Measurements from ENCODE around the gene SNX18. TPM values are rescaled to one million over a fixed set of nuclear protein-coding genes. Genes with fewer than 3 reads are reported as not detected.

The SNX18 gene, protein sequence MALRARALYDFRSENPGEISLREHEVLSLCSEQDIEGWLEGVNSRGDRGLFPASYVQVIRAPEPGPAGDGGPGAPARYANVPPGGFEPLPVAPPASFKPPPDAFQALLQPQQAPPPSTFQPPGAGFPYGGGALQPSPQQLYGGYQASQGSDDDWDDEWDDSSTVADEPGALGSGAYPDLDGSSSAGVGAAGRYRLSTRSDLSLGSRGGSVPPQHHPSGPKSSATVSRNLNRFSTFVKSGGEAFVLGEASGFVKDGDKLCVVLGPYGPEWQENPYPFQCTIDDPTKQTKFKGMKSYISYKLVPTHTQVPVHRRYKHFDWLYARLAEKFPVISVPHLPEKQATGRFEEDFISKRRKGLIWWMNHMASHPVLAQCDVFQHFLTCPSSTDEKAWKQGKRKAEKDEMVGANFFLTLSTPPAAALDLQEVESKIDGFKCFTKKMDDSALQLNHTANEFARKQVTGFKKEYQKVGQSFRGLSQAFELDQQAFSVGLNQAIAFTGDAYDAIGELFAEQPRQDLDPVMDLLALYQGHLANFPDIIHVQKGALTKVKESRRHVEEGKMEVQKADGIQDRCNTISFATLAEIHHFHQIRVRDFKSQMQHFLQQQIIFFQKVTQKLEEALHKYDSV
- total RNA-seq (10 to 100 TPM; 13.7 to 35.7 (median 31.1) TPM), total RNA-seq (12.0 to 122 (median 31.8) reads per million in 29 experiments)
- 17.6 TPM for total RNA-seq (2013)

DNA sequence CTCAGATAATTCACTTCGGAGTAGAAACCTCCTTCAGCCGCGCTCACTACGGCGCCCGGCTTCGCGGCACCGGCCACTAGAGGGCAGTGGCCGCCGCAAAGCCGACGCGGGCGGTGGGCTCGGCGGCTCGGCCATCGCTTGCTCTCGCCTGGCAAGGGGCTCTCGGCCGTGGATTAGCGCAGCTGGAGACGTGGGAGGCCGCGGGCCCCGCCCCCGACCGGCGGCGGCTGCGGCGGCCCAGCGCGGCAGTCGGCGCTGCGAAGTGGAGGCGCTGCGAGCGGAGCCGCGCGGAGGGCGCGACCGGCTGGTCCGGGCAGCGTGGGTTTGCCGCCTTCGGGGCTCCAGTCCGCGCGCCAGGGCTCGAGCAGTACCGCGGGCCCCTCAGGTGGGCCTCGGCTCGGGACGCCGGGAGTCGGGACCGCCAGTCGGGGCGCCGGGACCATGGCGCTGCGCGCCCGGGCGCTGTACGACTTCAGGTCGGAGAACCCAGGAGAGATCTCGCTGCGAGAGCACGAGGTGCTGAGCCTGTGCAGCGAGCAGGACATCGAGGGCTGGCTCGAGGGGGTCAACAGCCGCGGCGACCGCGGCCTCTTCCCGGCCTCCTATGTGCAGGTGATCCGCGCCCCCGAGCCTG lies at the start of gene SNX18:
Gene SNX18 (plus strand): TSS at position 248 of the 634 bp plus-strand sequence. CDS start 194 bp downstream, at position 442.
- no peaks in the 10 kb centered on the region for H3K9me3 Mint-ChIP-seq
- H3K4me1 Mint-ChIP-seq: peaks cover 30 to 51% (median 42%) of the 10 kb centered on the region in 3 donors
- peak; percentile 92 to 93 (median 92) for ATAC-seq (replicated peaks in 1 of 4)
- POLR2A ChIA-PET: interaction anchor here in 1 of 2 donors (0.8 to 1.1 kb wide), 2 partner anchors 207 to 350 kb away, joined by 3 read pairs; partner anchors contain the start of gene ARL15
- under 1% methylated on average over 88 of the region's 88 CpGs for WGBS (ENCODE audit: insufficient coverage)
- Histone ChIP-seq H3K4me3 (ENCODE audit: control insufficient read depth in 1 of 2, extremely low read depth in 1 of 2, low read length in 1 of 2) (peak within 1 kb of the TSS; percentile 64 to 84), H3K4me1 (ENCODE audit: control insufficient read depth in 1 of 2, extremely low read depth in 1 of 2, insufficient read depth in 2 of 2, low read length in 2 of 2) (peaks cover 31 to 33% of the 10 kb centered on the region in 2 experiments), H3K36me3 (ENCODE audit: control insufficient read depth in 2 of 2, extremely low read depth in 1 of 2, insufficient read depth in 1 of 2, low read length in 1 of 2) (no peaks in the 10 kb centered on the region), H3K27me3 (replicated peaks in 1 of 2; ENCODE audit: control insufficient read depth in 2 of 2, extremely low read depth in 1 of 2, insufficient read depth in 2 of 2, low read length in 1 of 2) (no peaks in the 10 kb centered on the region), H3K9me3 (no peaks in the 10 kb centered on the region), H3K27ac (ENCODE audit: low read length) (no peak within 1 kb of the TSS)
- peak within 1 kb of the TSS; percentile 21 to 22 for H3K27ac Mint-ChIP-seq
- CTCF ChIA-PET: interaction anchor here (0.5 to 5.6 kb wide), 20 partner anchors 20 to 1574 kb away, joined by 3 to 91 read pairs (median 4); partner anchors contain the start of genes GPX8 (in 2 of the 2), ARL15 (in 1 of the 2), DHX29 (in 1 of the 2) and MTREX (in 1 of the 2)
- peaks cover 5% of the 10 kb centered on the region for H3K36me3 Mint-ChIP-seq
- DNase-seq: peak; percentile 80 to 96 (median 91)
- H3K27me3 Mint-ChIP-seq: no peaks in the 10 kb centered on the region
- H3K4me3 Mint-ChIP-seq: peak within 1 kb of the TSS; percentile 79 to 85 (median 81)

DNA sequence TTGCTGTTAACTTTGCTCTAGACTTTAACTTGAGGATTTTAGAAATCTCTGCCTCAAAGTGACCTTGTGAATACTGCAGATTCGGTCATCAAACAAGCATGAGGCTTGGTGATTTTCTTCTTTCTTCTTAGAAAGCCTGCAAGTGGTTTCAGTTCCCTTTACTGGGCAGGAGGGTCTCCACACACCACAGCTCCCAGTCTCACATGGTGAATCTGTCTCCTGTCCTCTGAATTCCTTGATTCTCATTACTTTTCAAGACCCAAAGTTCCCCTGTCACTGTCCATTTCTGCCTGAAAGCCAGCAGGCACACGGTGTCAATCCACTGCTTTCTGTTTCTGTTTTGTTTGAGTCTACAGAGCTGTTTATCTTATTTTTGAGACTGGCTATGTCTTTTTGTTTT lies 47.9 kb upstream of the SNX18 start:
- H3K9me3 Mint-ChIP-seq: peaks cover 0 to 5% (median 0%) of the 10 kb centered on the region in 3 donors
- peaks cover 5 to 9% of the 10 kb centered on the region in 2 donors for H3K27me3 Mint-ChIP-seq
- WGBS (ENCODE audit: insufficient coverage): 80% methylated on average over 1 of the region's 2 CpGs
- no peak for ATAC-seq (replicated peaks in 1 of 4)
- no peak overlapping the region for H3K27ac Mint-ChIP-seq
- DNase-seq: no peak
- ChIA-PET CTCF (interaction anchor here in 1 of 2 donors (2.8 kb wide), 1 partner anchor 20 kb away, joined by 9 read pairs; no protein-coding TSS in a partner anchor), POLR2A (no interaction called here)
- H3K4me1 ChIP-seq (ENCODE audit: control insufficient read depth in 1 of 2, extremely low read depth in 1 of 2, insufficient read depth in 2 of 2, low read length in 2 of 2): no peaks in the 10 kb centered on the region
- no peaks in the 10 kb centered on the region for H3K36me3 ChIP-seq (ENCODE audit: control insufficient read depth in 2 of 2, extremely low read depth in 1 of 2, insufficient read depth in 1 of 2, low read length in 1 of 2)
- H3K36me3 Mint-ChIP-seq: peaks cover 3% of the 10 kb centered on the region
- no peak overlapping the region for H3K27ac ChIP-seq (ENCODE audit: low read length)
- no peaks in the 10 kb centered on the region for H3K9me3 ChIP-seq
- no peak overlapping the region for H3K4me3 ChIP-seq (ENCODE audit: control insufficient read depth in 1 of 2, extremely low read depth in 1 of 2, low read length in 1 of 2)
- H3K27me3 ChIP-seq (replicated peaks in 1 of 2; ENCODE audit: control insufficient read depth in 2 of 2, extremely low read depth in 1 of 2, insufficient read depth in 2 of 2, low read length in 1 of 2): peaks cover 0 to 9% of the 10 kb centered on the region in 2 experiments
- peaks cover 7 to 10% (median 9%) of the 10 kb centered on the region in 3 donors for H3K4me1 Mint-ChIP-seq
- H3K4me3 Mint-ChIP-seq: peak overlapping the region in 2 of 3 donors; percentile 13 to 24

DNA sequence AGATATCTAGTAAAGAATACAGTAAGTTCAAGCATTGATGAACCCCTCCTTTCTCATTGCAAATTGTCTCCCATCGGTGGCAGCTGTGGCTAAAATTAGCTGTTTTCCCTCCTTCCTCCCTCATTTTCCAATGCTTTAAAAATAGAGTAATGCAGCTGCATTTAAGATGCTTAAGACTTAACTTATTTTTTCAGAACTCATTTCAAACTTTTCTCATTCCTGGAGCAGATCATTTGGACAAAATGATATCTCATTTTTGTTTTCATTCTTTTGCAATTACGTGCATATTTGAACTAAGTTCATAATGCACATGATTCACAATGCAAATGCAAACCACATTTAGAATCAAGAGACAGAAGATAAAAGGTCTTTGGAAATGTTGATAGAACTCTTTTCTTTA lies 47.4 kb upstream of the SNX18 start:
- no peak overlapping the region for H3K4me3 ChIP-seq (ENCODE audit: control insufficient read depth in 1 of 2, extremely low read depth in 1 of 2, low read length in 1 of 2)
- no peak overlapping the region for H3K27ac ChIP-seq (ENCODE audit: low read length)
- no CpG with 5 or more reads among the region's 2 CpGs for WGBS (ENCODE audit: insufficient coverage)
- ChIA-PET POLR2A (no interaction called here), CTCF (interaction anchor here (1.5 to 2.8 kb wide), 3 partner anchors 11 to 375 kb away, joined by 4 to 9 read pairs (median 5); no protein-coding TSS in a partner anchor)
- ATAC-seq (replicated peaks in 1 of 4) (no peak), DNase-seq (no peak)
- Mint-ChIP-seq H3K36me3 (peaks cover 3% of the 10 kb centered on the region), H3K27ac (no peak overlapping the region), H3K4me1 (peaks cover 7 to 10% (median 9%) of the 10 kb centered on the region in 3 donors), H3K9me3 (peaks cover 0 to 5% (median 0%) of the 10 kb centered on the region in 3 donors), H3K4me3 (peak overlapping the region in 1 of 3 donors; percentile 13), H3K27me3 (peaks cover 5 to 9% of the 10 kb centered on the region in 2 donors)
- peaks cover 0 to 9% of the 10 kb centered on the region in 2 experiments for H3K27me3 ChIP-seq (replicated peaks in 1 of 2; ENCODE audit: control insufficient read depth in 2 of 2, extremely low read depth in 1 of 2, insufficient read depth in 2 of 2, low read length in 1 of 2)
- no peaks in the 10 kb centered on the region for H3K36me3 ChIP-seq (ENCODE audit: control insufficient read depth in 2 of 2, extremely low read depth in 1 of 2, insufficient read depth in 1 of 2, low read length in 1 of 2)
- no peaks in the 10 kb centered on the region for H3K9me3 ChIP-seq
- no peaks in the 10 kb centered on the region for H3K4me1 ChIP-seq (ENCODE audit: control insufficient read depth in 1 of 2, extremely low read depth in 1 of 2, insufficient read depth in 2 of 2, low read length in 2 of 2)

DNA sequence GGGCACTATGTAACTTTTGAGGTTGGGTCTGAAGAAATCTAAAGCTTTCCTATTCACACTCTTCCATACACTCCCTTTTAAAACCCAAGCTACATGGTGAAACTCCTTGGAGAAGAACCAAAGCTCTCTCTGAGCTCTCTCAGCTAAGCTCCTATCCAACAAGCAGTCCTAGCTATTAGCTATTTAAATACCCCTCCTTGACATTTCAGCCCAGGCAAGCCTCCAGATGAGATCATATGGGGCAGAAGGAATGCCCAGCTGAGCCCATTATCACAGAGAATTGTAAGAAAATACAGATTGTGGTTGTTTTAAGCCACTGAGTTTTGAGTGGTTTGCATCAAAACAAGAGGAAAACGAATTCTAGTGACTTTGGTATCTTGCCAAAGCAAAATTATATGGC lies 46.9 kb upstream of the SNX18 start:
- Mint-ChIP-seq H3K36me3 (peaks cover 3% of the 10 kb centered on the region), H3K27me3 (peaks cover 5 to 9% of the 10 kb centered on the region in 2 donors), H3K4me1 (peaks cover 7 to 10% (median 9%) of the 10 kb centered on the region in 3 donors), H3K4me3 (no peak overlapping the region), H3K27ac (no peak overlapping the region), H3K9me3 (peaks cover 0 to 5% (median 0%) of the 10 kb centered on the region in 3 donors)
- DNase-seq (no peak), ATAC-seq (replicated peaks in 1 of 4) (no peak)
- ChIA-PET CTCF (interaction anchor here (1.5 to 2.8 kb wide), 4 partner anchors 10 to 374 kb away, joined by 4 to 9 read pairs (median 4); no protein-coding TSS in a partner anchor), POLR2A (no interaction called here)
- H3K27me3 ChIP-seq (replicated peaks in 1 of 2; ENCODE audit: control insufficient read depth in 2 of 2, extremely low read depth in 1 of 2, insufficient read depth in 2 of 2, low read length in 1 of 2): peaks cover 0 to 9% of the 10 kb centered on the region in 2 experiments
- no peak overlapping the region for H3K27ac ChIP-seq (ENCODE audit: low read length)
- no peaks in the 10 kb centered on the region for H3K9me3 ChIP-seq
- no CpG with 5 or more reads among the region's 1 CpG for WGBS (ENCODE audit: insufficient coverage)
- no peaks in the 10 kb centered on the region for H3K36me3 ChIP-seq (ENCODE audit: control insufficient read depth in 2 of 2, extremely low read depth in 1 of 2, insufficient read depth in 1 of 2, low read length in 1 of 2)
- H3K4me3 ChIP-seq (ENCODE audit: control insufficient read depth in 1 of 2, extremely low read depth in 1 of 2, low read length in 1 of 2): no peak overlapping the region
- H3K4me1 ChIP-seq (ENCODE audit: control insufficient read depth in 1 of 2, extremely low read depth in 1 of 2, insufficient read depth in 2 of 2, low read length in 2 of 2): no peaks in the 10 kb centered on the region

DNA sequence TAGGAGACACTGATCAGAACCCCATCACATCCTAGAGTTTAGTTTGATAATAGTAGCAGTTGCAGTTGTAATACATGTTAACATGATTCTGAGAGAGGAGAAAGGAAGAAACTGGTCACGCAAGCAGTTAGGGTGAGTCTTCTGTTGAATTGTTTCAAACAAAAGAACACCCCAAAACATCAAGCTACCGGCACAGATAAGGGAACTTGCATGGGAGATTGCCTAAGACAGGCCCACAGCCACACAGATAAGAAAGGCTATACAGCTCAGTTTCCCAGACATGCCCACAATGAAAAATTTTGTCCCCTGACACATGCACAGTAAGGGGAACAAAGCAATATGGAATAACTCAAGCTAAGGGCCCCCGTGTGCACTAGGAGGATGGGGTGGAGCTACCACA lies 46.2 kb upstream of the SNX18 start:
- ChIA-PET POLR2A (no interaction called here), CTCF (interaction anchor here (1.5 to 2.8 kb wide), 4 partner anchors 10 to 374 kb away, joined by 4 to 9 read pairs (median 4); no protein-coding TSS in a partner anchor)
- Histone ChIP-seq H3K4me3 (ENCODE audit: control insufficient read depth in 1 of 2, extremely low read depth in 1 of 2, low read length in 1 of 2) (no peak overlapping the region), H3K27me3 (replicated peaks in 1 of 2; ENCODE audit: control insufficient read depth in 2 of 2, extremely low read depth in 1 of 2, insufficient read depth in 2 of 2, low read length in 1 of 2) (peaks cover 0 to 7% of the 10 kb centered on the region in 2 experiments), H3K27ac (ENCODE audit: low read length) (no peak overlapping the region), H3K4me1 (ENCODE audit: control insufficient read depth in 1 of 2, extremely low read depth in 1 of 2, insufficient read depth in 2 of 2, low read length in 2 of 2) (no peaks in the 10 kb centered on the region), H3K9me3 (no peaks in the 10 kb centered on the region), H3K36me3 (ENCODE audit: control insufficient read depth in 2 of 2, extremely low read depth in 1 of 2, insufficient read depth in 1 of 2, low read length in 1 of 2) (no peaks in the 10 kb centered on the region)
- Mint-ChIP-seq H3K27ac (no peak overlapping the region), H3K9me3 (peaks cover 0 to 4% (median 0%) of the 10 kb centered on the region in 3 donors), H3K4me3 (no peak overlapping the region), H3K4me1 (peaks cover 7 to 10% (median 9%) of the 10 kb centered on the region in 3 donors), H3K36me3 (peaks cover 3% of the 10 kb centered on the region), H3K27me3 (peaks cover 4 to 9% of the 10 kb centered on the region in 2 donors)
- ATAC-seq (replicated peaks in 1 of 4): no peak
- no peak for DNase-seq
- WGBS (ENCODE audit: insufficient coverage): 0% methylated on average over 1 of the region's 3 CpGs

Measured in T-cell (primary cell).